Stomach (tissue), 9 donors: ENCODE measurements around the gene CRB2. TPM values are rescaled to one million over a fixed set of nuclear protein-coding genes. Genes with fewer than 3 reads are reported as not detected.

Experiments
- DNase-seq, 2 donors: peaks; one replicate each; pipeline versions ENCODE4 v3.0.0 to v3.0.0-alpha.2; 2013 to 2019
- H3K27ac ChIP-seq, 5 donors: fragments of 200-600 bp in 4 of 5; sonication (generic) in 4 of 5; one replicate each; pipeline ENCODE4 v1.5.1; 2013 to 2019; ENCODE audit warnings: mild to moderate bottlenecking in 1 of 5, moderate library complexity in 1 of 5
- H3K27me3 ChIP-seq, 3 donors: fragments of 200-600 bp; sonication (generic); one replicate each; pipeline ENCODE4 v1.5.1; 2017 to 2019; ENCODE audit warnings: mixed run types in 1 of 3
- H3K36me3 ChIP-seq, 4 donors: fragments of 200-600 bp; sonication (generic); 1 replicate in 3 of 4; 2 replicates in 1 of 4; pipeline ENCODE4 v1.5.1; 2016 to 2019
- H3K4me1 ChIP-seq, 4 donors: fragments of 200-600 bp; sonication (generic); one replicate each; pipeline ENCODE4 v1.5.1; 2016 to 2019
- H3K4me3 ChIP-seq, 4 donors: fragments of 200-600 bp; sonication (generic) in 3 of 4; one replicate each; pipeline ENCODE4 v1.5.1; 2016 to 2019; ENCODE audit warnings: mild to moderate bottlenecking in 1 of 4
- H3K9me3 ChIP-seq, 4 donors: fragments of 200-600 bp; sonication (generic); one replicate each; pipeline ENCODE4 v1.5.1; 2016 to 2019
- CTCF ChIP-seq, 7 experiments: fragments of 450-650 bp in 4 of 7; fragments of 200-600 bp in 3 of 7; sonication (generic) in 3 of 7; IDR thresholded peaks; one replicate each; pipeline ENCODE4 v1.5.1; 2016 to 2019; ENCODE audit warnings: antibody characterized with exemption in 7 of 7, control low read depth in 2 of 7, mild to moderate bottlenecking in 1 of 7
- EP300 ChIP-seq: sonication (generic); formaldehyde crosslinking; IDR thresholded peaks from one replicate; pipeline ENCODE4 v1.6.1; 2017; ENCODE audit warnings: antibody characterized with exemption
- POLR2A ChIP-seq, 4 donors: fragments of 450-650 bp; IDR thresholded peaks; one replicate each; pipeline ENCODE4 v1.6.1; 2016; ENCODE audit warnings: antibody characterized with exemption in 4 of 4, control low read depth in 2 of 4, mild to moderate bottlenecking in 1 of 4, moderate library complexity in 1 of 4
- POLR2AphosphoS5 ChIP-seq, 3 donors: sonication (generic); formaldehyde crosslinking; IDR thresholded peaks; one replicate each; pipeline ENCODE4 v1.6.1; 2016; ENCODE audit warnings: antibody characterized with exemption in 3 of 3
- WGBS, 5 donors: extraction: QIAGEN DNeasy Blood & Tissue Kit in 3 of 5; methylation state at CpG; one replicate each; pipeline versions ENCODE4 v1.1.5 to v1.1.7; 2013 to 2018; 5-methylcytosine and 5-hydroxymethylcytosine counted together
- intact Hi-C: fragments of 100-400 bp; cut with DNase I; formaldehyde crosslinking; loops from one replicate; pipeline ENCODE4 v1.15.1; 2023; ENCODE audit warnings: low total_unique reads
- polyA plus RNA-seq, 3 donors: library from polyadenylated mRNA; stranded (reverse); fragments of 200-250 nt; gene quantifications; one replicate each; pipeline ENCODE4 v1.2.3, GENCODE V29; 2013
- total RNA-seq, 5 donors: library from RNA; depleted of rRNA; stranded (reverse); fragments of >200 nt; gene quantifications; one replicate each; pipeline versions ENCODE4 v1.1.0 to v1.2.3, GENCODE V29; 2014 to 2016
- donor health status: healthy with polysubstance abuse.
- donor health status: Bipolar disorder and iron deficiency.
- donor health status: healthy.

The CRB2 gene
- total and polyA plus RNA-seq, 8 donors: 0.03 to 4.3 (median 0.19) TPM; not detected in 4

DNA sequence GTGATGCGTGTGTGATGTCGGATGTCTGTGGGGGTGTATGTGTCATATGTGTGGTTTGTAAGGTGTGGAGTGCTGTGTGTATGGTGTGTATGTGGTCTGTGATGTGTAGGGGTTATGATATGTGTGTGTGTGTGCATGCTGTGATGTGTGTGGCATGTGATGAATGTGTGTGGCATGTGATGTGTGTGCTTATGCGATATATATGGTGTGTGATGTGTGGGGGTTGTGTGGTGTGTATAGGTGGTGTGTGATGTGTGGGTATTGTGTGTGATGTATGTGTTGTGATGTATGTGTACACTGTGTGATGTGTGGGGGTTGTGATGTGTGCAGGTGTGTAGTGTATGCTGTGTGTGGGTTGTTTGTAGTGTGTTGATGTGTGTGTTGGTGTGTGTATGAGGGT lies 9.2 kb upstream of the CRB2 start:
- WGBS, 5 donors: 99 to 100% (median 99%) methylated on average over 3 of the region's 3 CpGs
- H3K4me3 ChIP-seq: no peak overlapping the region
- no peak for TF ChIP-seq POLR2AphosphoS5 (IDR thresholded peaks at IDR 0.05)
- TF ChIP-seq EP300: no peak
- TF ChIP-seq CTCF (IDR thresholded peaks at IDR 0.05): no peak
- TF ChIP-seq POLR2A (IDR thresholded peaks at IDR 0.05): no peak
- H3K27ac ChIP-seq: no peak overlapping the region
- intact Hi-C loops: loop anchor here (10.0 kb wide), 1 partner anchor 242 kb away; no protein-coding TSS in a partner anchor
- H3K9me3 ChIP-seq: no peaks in the 10 kb centered on the region
- no peak for DNase-seq
- no peaks in the 10 kb centered on the region for H3K36me3 ChIP-seq
- H3K27me3 ChIP-seq: peaks cover 0 to 19% (median 10%) of the 10 kb centered on the region in 3 donors
- H3K4me1 ChIP-seq: peaks cover 0 to 7% (median 6%) of the 10 kb centered on the region in 4 donors

DNA sequence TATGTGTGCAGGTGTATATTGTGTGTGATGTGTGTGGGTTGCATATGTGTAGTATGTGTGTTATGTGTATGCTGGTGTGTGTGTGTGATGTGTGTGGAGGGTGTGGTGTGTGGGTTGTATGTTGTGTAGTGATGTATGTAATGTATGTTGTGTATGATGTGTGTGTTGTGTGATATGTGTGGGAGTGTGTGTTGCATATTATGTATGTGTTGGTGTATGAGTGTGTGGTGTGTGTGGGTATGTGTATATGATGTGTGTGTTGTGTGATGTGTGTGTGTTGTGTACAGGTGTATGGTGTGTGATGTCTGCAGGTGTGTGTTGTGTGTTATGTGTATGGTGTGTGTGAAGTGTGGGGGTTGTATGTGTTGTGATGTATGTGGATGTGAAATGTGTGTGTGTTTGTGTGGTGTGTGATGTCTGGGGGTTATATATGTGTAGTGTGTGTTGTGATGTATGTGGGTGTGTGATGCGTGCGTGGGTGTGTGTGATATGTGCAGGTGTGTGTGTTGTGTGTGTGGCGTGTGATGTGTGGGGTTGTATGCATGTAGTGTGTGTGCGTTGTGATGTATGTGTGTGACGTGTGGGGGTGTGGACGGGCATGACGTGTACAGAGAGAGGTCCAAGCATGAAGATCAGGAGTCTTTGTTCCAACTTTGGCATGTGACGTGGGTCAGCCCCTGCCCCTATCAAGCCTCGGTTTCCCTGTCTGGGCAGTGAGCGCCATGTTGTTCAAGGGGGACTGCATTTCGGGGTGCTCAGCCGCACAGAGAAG lies 8.5 kb upstream of the CRB2 start:
- Histone ChIP-seq H3K9me3 (no peaks in the 10 kb centered on the region), H3K36me3 (no peaks in the 10 kb centered on the region), H3K4me1 (peaks cover 0 to 7% (median 6%) of the 10 kb centered on the region in 4 donors), H3K4me3 (no peak overlapping the region), H3K27ac (no peak overlapping the region), H3K27me3 (peaks cover 0 to 19% (median 10%) of the 10 kb centered on the region in 3 donors)
- DNase-seq: no peak
- WGBS, 5 donors: 69 to 75% (median 73%) methylated on average over 12 of the region's 12 CpGs
- TF ChIP-seq POLR2A (IDR thresholded peaks at IDR 0.05) (no peak), EP300 (no peak), POLR2AphosphoS5 (IDR thresholded peaks at IDR 0.05) (no peak), CTCF (IDR thresholded peaks at IDR 0.05) (no peak)
- intact Hi-C loops: loop anchor here (10.0 kb wide), 1 partner anchor 243 kb away; no protein-coding TSS in a partner anchor

DNA sequence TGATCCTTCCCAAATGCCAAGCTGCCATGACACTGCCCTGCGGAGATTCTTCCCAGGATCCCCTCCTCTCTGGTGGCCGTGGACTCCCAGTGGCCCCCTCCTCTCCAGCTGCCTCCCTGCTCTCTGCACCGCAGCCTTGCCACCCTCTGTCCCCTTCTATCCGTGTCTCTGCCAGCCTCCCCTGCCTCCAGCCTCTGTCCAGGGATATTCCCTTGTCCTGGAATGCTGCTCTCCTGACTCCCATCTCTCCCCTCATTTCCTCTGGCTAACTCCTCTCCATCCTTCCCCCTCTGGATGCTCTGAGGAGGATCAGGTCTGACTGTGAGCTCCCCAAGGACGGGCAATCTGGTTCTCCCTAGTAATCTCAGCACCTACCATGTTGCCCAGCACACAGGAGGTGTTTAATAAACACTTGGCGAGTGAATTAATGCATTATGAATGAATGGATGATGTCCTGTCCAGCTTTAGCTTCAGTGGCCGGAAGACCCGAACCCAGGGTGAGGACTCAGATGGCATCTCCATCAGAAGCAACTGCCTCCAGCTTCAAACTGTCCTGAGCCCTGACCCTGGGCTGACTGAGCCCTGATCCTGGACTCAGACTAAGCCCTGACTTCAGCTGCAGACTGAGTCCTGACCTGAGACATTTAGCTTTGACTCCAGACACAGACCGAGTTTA lies 7.5 kb upstream of the CRB2 start:
- 53 to 62% (median 55%) methylated on average over 8 to 9 of the region's 9 CpGs for WGBS, 5 donors
- TF ChIP-seq POLR2AphosphoS5 (IDR thresholded peaks at IDR 0.05): no peak
- TF ChIP-seq EP300: no peak
- no peak for TF ChIP-seq POLR2A (IDR thresholded peaks at IDR 0.05)
- TF ChIP-seq CTCF (IDR thresholded peaks at IDR 0.05): no peak
- Histone ChIP-seq H3K4me1 (peaks cover 0 to 7% (median 6%) of the 10 kb centered on the region in 4 donors), H3K27ac (no peak overlapping the region), H3K27me3 (peaks cover 0 to 25% (median 12%) of the 10 kb centered on the region in 3 donors), H3K9me3 (no peaks in the 10 kb centered on the region), H3K36me3 (no peaks in the 10 kb centered on the region), H3K4me3 (no peak overlapping the region)
- intact Hi-C loops: loop anchor here (10.0 kb wide), 1 partner anchor 244 kb away; no protein-coding TSS in a partner anchor
- no peak for DNase-seq

GRCh38 chr9:123349033-123349432 lies 7.0 kb upstream of the CRB2 start:
- H3K4me1 ChIP-seq: peaks cover 0 to 11% (median 10%) of the 10 kb centered on the region in 4 donors
- 48 to 72% (median 50%) methylated on average over 2 to 3 of the region's 3 CpGs for WGBS, 5 donors
- peaks cover 0 to 31% (median 14%) of the 10 kb centered on the region in 3 donors for H3K27me3 ChIP-seq
- H3K27ac ChIP-seq: no peak overlapping the region
- no peaks in the 10 kb centered on the region for H3K9me3 ChIP-seq
- H3K4me3 ChIP-seq: no peak overlapping the region
- intact Hi-C loops: loop anchor here (10.0 kb wide), 1 partner anchor 244 kb away; no protein-coding TSS in a partner anchor
- no peak for DNase-seq
- TF ChIP-seq POLR2AphosphoS5 (IDR thresholded peaks at IDR 0.05) (no peak), CTCF (IDR thresholded peaks at IDR 0.05) (no peak), EP300 (no peak), POLR2A (IDR thresholded peaks at IDR 0.05) (no peak)
- no peaks in the 10 kb centered on the region for H3K36me3 ChIP-seq
